Ramos (cell line): ENCODE results near the gene SBF1.
"Not testable (repeated sequence)": the region's sequence is repeated elsewhere in the genome, so short reads cannot be mapped to it uniquely, and the experiment has no call there.

ENCODE experiments used
- in situ Hi-C: fragments of 300-500 bp; cut with MboI; formaldehyde crosslinking; loops from one replicate; pipeline ENCODE4 v1.14.3; 2022; ENCODE audit warnings: low sequenced_read_pairs; ENCODE audit not compliant: unreplicated experiment

Gene SBF1

DNA sequence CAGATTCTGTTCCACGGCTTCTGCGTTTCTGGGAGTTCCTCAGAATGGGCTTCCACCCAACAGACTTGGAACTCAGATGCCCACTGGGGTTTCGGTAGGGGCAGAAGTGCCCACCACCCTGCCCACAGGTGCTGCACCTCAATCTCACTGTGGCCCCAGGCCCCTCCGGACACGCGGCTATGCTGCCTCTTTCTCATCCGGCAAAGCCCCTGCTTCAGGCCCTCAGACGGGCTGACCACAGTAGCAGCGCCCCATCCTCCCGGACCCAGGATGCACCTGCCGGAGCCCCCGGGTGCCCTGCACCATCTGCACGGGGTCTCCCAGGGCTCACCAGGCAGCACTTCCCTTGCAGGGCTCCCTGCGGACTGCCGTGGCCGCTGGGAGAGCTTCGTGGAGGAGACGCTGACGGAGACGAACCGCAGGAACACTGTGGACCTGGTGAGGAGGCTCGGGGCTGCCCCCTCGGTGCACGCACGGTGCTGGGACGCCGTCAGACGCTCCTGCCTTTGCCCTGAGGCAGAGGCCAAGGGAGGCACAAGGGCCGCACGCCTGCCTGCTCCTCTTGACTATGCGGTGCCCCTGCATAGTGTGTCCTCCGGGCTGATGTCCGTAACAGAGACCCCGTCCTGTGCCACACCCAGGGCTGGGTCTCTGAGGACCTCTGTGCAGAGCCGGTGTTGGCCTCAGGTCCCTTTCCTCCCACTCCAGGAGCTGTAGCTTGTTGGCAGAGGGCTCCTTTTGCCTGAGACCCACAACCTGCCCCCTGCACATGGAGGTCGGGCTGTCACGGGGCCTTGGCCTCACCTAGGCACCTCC lies 38.6 kb downstream of the SBF1 start:
- in situ Hi-C loops, result no loop called here

DNA sequence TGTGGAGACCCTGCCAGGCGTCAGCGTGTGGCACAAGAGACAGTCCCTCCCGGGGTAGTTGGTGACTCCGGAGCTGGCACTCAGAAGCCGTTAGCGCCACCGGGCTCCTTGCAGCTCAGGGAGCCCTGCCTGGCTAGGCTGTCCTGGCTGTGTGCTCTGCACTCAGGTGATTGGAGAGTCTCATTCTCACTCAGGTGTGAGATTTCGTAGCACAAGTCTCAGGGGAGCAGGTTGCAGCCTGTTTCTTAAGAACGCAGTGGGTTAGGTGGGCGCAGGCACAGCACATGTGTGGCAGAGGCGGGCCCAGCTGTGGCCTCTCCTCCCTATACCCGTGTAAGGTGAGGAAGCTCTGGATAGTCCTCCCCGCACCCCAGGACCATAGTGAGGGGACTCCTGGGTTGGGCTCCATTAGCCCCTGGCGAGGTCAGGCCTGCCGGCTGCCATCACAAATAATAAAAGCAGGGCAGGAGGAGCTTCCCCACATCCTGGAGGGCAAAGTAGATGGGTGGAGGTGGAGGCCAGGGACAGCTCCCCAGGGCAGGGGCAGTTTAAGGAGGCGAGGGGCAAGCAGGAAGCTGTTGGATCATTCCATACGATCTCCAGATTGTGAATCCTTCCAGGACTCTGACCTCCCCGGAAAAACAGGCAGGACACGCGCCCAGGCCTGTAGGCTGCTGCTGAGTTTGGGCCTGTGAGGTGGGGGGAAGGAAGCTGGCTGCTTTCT lies 39.4 kb downstream of the SBF1 start:
- in situ Hi-C loops, result no loop called here

DNA sequence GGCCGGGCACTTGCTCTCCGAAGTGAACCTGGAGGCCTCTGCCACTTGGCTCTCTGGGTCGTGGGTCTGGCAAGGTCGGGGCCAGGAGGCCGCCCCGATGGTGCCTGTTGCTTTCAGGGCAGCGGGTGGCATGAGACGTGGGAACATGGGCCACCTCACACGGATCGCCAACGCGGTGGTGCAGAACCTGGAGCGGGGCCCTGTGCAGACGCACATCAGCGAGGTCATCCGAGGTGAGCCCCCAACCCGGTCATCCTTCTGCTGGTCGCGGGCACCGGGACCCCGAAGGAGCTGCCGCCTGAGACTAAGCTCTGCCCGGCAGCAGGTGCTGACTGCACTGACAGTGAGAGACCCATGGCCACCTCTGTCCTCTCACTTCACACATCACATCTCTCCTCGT lies 40.0 kb downstream of the SBF1 start:
- in situ Hi-C loops, result no loop called here

DNA sequence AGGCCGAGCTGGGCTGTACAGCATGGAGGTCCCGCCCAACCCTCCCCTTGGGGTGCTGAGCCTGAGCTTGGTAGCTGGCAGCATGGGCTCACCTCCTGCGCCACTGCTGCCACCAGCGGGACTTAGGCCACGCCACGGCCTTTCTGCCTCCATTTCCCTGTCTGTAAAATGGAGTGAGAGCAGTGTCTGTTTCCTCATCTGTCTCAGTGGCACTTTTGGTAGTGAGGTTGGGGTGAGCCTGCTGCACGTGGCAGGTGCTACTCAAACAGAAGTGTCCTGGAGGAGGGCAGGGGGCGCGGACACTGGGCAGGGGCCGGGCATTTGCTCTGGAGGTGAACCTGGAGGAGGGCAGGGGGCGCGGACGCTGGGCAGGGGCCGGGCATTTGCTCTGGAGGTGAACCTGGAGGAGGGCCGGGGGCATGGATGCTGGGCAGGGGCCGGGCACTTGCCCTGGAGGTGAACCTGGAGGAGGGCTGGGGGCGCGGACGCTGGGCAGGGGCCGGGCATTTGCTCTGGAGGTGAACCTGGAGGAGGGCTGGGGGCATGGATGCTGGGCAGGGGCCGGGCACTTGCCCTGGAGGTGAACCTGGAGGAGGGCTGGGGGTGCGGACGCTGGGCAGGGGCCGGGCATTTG lies 41.8 kb downstream of the SBF1 start:
- in situ Hi-C loops, result not testable (repeated sequence)

DNA sequence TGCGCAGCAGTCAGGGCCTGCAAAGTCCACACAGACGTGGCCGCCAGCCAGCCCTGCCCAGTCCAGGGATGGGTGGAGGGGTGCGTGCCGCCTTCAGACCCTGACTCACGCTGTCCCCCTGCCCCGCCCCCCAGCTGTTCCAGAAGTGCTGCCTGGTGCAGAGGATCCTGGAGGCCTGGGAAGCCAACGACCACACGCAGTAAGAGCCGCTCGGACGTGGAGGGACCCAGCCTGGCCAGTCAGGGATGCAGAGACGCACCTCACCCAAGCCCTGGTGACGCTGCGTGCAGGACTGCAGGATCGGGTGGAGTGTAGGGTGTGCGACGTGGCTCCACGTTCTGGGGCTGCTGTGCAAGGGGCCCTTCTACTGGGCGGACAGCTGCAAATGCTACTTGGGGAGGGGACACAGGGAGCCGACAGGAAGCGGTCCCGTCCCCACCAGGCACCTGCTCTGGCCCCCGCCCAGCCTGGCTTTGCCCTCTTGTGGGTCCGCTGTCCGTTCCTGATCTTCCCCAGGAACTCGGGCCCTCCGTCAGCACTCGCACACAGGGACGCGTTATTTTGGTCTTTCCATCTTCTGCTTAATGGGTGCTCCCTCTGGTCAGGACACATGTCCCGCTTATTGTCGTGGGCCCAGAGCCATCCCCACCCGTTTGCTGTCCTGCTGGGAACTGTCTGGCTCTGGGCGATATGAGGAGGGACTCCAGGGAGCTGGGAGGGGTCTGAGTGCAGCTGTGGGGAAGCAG lies 42.5 kb downstream of the SBF1 start:
- in situ Hi-C loops, result no loop called here

DNA sequence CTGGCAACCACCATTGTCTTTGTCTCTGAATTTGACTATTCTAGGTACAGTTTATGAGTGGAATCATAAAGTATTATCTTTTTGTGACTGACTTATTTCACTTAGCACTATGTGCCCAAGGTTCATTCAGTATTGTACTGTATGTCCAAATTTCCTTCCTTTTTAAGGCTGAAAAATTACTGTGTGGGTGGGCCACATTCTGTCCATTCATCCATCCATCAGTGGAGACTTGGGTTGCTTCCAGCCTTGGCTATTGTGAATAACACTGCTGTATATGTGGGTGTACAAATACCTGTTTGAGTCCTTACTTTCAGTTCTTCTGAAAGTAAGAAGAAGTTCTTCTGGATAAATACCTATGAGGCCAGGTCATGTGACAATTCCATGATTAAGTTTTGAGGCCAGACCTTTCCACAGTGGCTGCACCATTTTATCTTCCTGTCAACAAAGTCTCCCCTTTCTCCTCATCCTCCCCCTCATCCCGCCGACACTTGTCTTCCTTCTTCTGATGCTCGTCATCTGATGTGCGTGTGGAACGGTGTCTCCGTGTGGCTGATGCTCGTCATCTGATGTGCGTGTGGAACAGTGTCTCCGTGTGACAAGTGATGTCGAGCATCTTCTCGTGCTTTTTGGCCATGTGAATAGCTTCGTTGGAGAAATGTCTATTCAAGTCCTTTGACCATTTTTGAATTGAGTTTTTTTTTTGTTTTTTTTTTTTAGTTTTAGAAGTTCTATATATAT lies 49.5 kb downstream of the SBF1 start:
- in situ Hi-C loops, result no loop called here

DNA sequence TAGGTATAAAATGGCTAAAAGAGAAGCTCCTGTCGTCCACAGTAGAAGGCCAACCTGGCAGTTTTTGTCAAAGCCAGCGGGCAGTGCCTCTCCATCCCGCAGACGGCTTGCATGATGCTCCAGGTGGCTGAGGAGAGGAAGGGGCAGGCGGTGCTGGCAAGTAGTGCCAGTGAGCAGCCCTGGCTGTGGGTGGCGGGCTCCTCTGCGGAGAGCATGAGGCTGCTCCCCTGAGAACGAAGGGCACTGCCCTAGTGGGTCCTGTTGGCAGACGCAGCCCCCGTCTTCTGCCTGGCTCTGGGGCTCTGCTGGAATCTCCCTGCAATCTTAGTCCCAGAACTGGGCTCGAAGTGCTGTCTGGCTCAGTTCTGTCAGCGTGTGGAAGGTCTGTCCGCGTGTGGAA lies 50.9 kb downstream of the SBF1 start:
- in situ Hi-C loops, result no loop called here

DNA sequence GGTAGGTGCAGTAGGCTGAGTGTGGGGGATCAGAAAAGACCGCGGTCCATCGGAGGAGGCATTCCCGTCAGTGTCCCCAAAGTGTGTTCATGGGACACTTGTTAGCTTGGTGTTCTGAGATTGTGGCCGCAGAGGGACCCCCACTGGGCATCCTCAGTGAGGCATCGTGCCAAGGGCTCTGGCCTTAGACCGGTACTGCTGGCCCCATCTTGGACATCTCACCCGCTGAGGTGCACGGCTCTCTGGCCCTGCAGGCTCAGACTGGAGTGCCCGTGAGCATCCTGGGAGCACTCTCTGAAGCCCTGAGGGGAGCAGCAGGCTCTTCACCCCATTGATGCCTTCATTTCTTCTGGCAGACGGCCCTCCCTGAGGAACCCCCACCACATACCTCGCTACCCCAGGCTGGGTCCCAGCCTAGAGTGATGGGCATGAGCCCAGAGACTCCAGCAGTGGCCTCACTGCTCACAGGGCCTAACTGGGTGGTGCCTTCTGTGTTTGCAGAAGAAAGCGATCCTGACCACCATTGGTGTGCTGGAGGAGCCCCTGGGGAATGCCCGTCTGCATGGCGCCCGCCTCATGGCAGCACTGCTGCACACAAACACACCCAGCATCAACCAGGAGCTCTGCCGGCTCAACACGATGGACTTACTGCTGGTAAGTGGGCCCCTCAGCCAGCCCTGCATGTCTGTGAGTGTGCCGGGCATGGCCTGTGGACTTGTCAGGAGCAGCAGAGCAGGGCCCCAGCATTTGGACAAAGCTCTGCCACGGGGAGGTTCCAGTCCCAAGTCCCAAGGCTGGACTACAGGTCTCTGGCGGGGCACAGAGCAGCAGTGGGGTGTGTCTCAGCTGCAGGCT lies 51.6 kb downstream of the SBF1 start:
- in situ Hi-C loops, result no loop called here

DNA sequence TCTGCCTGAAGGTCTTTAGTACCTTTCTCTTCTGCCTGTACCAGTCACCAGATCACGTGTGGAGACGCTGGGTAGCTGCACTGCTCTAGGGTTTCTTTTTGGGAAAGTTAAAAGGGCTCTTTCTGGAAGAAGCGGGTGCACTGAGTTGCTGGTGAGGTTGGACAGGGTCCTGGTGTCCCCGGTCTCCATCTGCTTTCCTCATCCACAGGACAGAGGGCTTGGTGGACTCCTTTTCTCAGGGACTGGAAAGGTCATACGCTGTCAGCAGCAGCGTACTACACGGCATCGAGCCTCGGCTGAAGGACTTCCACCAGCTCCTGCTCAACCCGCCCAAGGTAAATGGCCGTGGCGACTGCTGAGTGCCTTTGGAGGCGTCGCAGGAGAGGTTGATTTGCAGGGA lies 52.8 kb downstream of the SBF1 start:
- in situ Hi-C loops, result no loop called here

DNA sequence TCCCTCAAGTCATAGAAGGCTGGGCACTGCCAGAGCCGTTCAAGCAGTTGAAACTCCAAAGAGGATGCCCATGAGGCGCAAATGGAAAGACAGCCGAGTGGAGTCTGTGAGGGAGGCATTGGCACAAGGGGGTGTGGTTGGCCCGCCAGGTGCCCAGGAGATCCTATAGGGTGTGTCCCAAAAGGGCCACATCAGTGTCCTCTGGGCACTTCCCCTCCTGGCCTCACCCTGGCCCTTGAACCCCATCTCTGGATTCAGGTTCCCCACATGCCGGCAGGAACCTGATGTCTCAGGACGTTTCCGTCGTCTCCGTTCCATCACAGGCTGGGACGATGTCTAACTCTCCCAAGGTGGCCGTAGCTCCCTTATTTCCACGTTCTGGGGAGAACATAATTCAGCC lies 54.3 kb downstream of the SBF1 start:
- in situ Hi-C loops, result no loop called here

DNA sequence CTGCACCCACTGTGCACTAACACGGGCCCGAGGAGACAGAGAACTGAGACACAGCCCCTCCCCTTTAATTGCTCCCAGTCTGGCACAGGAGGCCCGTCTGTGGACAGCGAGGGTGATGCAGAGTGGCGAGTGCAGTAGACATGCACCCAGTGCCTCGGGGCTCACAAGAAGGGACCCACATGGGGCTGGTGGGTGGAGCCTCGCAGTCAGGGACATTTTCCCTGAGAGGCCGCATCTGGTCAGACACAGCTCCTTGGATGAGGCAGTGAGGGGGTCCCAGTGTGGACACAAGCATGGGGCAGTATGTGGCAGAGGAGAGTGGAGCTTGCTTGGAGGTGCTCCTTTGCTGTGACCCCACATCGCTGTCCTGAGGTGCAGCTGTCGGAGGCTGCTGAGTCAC lies 54.8 kb downstream of the SBF1 start:
- in situ Hi-C loops, result no loop called here

DNA sequence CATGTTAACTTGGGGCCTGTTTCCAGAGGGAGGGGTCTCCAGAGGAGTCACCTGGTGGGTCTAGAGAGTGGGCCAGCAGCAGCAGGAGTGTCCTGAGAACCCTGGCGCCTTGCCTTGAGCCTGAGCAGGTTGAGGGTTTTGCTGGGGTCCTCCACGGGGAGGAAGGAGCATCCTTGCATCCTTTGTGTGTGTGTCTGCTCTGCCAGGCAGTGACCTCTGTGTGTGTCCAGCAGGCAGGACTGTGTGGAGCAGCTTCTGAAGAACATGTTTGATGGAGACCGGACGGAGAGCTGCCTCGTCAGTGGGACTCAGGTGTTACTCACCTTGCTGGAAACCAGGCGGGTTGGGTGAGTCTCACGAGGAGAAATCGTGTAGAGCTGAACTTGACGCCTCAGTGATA lies 55.7 kb downstream of the SBF1 start:
- in situ Hi-C loops, result no loop called here

DNA sequence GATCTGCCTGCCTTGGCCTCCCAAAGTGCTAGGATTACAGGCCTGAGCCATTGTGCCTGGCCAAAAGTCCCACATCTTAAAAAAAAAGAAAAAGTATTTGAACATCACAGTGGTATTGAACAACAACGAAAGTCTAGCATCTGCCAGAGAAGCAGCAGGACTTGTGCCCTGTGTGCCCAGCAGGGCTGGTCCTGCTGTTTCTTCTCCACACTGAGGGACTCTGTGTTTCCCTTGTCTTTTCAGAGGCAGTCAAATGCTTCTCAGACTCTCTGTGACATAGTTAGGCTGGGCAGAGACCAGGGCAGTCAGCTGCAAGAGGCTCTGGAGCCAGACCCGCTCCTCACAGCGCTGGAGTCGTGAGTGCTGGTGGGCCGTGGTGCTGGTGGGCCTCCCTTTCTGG lies 56.2 kb downstream of the SBF1 start:
- in situ Hi-C loops, result no loop called here

DNA sequence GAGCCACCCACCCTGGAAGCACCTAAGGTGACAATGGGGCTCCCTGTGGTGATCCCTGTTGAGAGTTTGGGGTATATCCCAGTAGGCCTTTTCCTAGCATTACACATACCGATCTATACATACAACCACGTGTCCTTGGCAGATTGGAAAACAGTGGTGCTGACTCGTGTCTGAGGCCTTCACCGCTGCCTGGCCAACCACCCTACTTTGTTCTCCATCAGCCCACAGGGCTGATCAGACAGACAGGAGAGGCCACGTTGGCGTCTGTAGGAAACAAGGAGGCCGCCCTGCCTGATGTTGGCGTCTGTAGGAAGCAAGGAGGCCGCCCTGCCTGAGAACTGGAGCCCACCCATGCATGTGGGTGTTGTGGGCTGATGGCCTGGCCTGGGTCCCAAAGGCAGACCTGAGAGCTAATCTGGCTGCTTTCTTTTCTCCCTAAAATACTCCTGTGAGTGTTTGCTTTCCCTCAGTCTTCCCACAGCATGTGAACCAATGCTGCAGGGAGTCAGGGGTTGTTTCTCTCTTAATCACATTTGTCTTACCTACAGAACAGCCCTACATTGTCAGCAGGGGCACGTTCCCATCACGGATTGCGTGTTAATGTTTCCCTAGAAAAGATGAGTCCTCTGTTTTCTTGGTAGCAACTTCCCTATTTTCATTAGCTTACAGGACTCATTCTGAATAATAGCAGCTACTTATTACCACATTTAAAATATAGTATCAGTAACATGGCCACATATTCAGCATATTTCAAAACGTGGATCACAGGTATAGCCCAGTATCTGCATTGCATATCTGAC lies 57.2 kb downstream of the SBF1 start:
- in situ Hi-C loops, result no loop called here

DNA sequence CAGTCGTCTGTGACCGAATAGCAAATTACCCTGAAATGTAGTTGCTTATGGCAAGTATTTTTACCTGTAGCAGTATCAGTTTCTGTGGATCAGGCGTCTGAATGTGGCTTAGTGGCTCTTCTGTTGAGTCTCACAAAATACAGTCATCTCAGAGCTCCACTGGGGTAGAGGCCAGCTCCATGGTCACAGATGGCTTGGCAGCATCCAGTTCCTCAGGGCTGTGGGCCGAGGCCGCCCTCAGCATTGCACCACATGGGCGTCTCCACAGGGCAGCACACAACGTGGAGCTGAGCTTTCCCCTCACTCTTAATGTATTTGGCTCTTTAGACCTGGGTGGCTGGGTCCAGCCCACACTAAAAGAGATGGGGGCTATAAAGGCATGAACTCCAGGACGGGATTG lies 57.8 kb downstream of the SBF1 start:
- in situ Hi-C loops, result no loop called here

DNA sequence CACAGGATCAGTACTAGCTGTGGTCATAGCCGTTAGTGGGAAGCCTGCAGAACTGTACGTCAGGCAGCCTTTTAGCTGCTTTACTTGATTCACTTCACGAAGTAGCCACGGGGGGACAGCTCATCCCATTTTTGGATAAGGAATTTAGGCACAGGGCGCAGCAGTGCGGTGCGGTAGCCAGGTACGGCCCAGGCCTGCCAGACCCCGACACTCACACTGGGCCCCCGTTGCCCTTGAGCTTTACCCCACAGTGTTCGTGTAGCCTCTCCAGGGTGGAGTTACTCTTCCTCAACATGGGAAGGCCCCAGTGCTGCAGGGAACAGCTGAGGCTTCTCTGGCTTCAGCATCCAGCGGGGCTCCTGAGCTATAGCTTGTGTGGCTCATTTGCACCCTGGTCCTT lies 59.4 kb downstream of the SBF1 start:
- in situ Hi-C loops, result no loop called here

DNA sequence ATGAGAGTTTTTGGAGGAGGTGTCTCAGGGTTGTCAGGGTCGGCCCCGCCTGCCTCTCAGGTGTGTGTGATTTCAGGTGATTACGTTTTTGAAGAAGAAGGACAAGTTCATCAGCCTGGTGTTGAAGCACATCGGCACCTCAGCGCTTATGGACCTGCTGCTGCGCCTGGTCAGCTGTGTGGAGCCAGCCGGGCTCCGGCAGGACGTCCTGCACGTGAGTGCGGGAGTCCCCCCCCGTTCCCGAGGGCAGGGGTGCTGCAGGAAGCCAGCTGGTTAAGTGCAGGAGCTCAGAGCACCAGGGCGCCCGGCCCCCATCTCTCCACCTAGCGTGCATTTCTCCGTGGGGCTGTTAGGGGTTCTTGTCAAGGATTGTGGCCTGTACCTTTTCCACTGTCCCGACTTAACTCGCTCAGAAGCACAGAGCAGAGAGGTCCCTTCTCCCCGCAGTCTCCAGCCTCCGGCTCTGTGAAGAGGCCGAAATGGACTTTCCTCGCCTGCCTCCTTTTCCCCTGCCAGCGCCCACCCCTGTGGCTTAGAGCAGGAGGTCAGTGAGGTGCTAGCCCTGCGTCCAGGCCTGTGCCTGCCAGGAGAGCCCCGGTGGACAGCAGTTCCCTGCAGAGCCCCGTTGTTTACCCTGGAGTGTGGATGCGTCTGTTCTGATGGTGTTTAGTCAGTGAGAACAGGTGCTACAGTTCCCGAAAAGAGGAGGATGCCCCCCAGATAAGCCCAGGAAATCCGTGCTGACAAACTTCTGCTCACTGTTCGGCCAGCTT lies 60.2 kb downstream of the SBF1 start:
- in situ Hi-C loops, result no loop called here

DNA sequence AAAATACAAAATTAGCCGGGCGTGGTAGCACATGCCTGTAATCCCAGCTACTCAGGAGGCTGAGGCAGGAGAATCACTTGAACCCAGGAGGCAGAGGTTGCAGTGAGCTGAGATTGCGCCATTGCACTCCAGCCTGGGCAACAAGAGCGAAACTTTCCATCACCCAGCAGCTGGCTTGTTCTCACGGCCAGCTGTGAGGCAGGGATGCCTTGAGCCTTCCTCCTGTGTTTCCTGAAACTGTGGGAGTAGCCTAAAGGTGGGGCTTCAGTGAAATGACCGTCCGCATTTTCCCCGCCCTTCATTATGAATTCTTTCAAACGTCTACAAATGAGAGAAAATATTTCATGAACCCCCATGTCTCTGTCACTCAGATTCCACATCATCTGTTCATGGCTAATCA lies 65.9 kb downstream of the SBF1 start:
- in situ Hi-C loops, result not testable (repeated sequence)
